SH-SY5Y (cell line): ENCODE results near the gene NAA60.

Experiments
- GATA2 ChIP-seq: IDR thresholded peaks from 2 replicates; pipeline ENCODE4 v1.6.1; 2011; ENCODE audit warnings: mild to moderate bottlenecking, low read depth, low read length
- GATA3 ChIP-seq: IDR thresholded peaks from 2 replicates; pipeline ENCODE4 v1.6.1; 2011; ENCODE audit warnings: low read depth, mild to moderate bottlenecking, low read length, moderate library complexity

Gene NAA60

GRCh38 chr16:3471518-3472176 lies 28.2 kb downstream of the NAA60 start:
- no peak for TF ChIP-seq GATA2
- no peak for TF ChIP-seq GATA3

DNA sequence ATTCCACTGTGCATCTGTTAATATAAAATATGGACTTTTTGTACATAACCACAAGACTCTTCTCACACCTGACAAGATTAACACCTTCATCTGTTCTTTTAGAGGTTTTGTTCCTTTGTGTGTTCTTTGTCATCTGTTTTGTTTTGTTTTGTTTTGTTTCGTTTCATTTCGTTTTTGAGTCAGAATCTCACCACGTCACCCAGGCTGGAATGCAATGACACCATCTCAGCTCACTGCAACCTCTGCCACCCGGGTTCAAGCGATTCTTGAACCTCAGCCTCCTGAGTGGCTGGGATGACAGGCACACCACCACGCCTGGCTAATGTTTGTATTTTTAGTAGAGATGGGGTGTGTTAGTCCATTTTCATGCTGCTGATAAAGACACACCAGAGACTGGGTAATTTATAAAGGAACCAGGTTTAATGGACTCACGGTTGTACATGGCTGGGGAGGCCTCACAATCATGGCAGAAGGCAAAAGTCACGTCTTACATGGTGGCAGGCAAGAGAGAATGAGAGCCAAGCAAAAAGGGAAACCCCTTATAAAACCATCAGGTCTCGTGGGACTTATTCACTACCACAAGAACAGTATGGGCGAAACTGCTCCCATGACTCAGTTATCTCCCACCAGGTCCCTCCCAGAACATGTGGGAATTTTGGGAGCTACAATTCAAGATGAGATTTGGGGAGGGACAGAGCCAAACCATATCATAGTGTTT lies 29.6 kb downstream of the NAA60 start:
- TF ChIP-seq GATA2 (no peak), GATA3 (no peak)

DNA sequence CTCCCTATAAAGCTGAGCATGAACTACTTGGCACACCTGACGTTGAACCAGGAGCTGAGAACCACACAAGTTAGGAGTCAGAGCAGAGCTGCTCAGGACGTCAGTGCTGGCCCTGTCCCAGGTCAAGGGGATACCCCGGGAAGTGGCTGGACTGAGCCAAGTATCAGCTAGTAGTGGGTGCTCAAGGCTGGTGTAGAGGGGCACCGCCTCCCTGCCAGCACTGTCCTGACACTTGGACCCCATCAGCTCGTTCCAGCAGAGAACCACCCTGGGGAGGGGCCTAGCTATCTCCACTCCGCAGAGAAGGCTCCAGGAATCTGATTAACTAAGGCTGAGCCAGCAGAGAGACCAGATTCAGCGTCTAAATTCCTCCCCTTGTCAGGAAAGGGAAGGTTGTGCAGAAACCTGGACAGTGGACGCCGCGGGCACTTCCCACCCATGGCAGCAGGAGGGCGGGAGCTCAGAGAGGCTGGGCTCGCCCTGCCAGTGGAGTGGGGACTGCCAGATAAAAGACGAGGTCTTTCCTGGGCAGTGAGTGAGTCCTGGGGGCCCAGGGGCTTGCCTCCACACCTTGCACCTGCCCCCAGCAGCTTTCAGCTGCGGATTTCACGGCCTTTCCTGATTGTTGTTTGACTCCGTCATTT lies 30.8 kb downstream of the NAA60 start:
- TF ChIP-seq GATA2 = no peak
- no peak for TF ChIP-seq GATA3

DNA sequence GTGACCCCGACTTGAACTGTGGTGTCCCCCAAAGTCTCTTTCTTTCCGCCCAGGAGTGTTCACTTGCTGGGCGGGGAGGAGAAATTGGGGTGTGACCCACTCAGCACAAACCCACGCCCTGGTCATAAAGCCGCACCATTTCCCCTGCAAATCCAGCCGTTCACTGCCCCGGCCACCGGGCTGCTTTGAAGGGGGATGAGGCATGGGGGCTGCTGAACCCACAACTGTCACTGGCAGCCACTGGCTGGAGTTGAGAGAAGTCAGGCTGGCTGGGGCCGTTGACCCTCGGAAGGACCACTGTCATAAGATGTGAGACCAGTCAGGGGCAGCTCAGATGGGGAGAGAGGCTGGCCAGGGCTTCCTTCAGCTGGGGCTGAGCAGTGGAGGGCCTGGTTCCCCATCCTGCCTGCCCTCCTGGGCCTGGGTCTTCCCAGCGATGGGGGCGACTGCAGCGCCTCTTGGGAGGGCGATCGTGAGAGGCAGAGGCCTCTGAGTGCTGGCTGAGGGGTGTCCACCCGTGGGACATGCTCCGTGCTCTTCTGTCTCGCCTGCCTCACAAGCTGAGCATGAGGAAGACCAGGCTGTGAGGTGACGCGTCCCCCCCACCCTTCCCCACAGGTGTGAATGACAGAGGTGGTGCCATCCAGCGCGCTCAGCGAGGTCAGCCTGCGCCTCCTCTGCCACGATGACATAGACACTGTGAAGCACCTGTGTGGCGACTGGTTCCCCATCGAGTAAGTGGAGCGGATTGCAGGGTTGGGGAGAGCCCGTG lies 32.3 kb downstream of the NAA60 start:
- TF ChIP-seq GATA3 (no peak), GATA2 (no peak)

- TF ChIP-seq GATA3 (no peak), GATA2 (no peak)
These were observed 32.9 kb downstream of the NAA60 start for GRCh38 chr16:3476409-3476808.

DNA sequence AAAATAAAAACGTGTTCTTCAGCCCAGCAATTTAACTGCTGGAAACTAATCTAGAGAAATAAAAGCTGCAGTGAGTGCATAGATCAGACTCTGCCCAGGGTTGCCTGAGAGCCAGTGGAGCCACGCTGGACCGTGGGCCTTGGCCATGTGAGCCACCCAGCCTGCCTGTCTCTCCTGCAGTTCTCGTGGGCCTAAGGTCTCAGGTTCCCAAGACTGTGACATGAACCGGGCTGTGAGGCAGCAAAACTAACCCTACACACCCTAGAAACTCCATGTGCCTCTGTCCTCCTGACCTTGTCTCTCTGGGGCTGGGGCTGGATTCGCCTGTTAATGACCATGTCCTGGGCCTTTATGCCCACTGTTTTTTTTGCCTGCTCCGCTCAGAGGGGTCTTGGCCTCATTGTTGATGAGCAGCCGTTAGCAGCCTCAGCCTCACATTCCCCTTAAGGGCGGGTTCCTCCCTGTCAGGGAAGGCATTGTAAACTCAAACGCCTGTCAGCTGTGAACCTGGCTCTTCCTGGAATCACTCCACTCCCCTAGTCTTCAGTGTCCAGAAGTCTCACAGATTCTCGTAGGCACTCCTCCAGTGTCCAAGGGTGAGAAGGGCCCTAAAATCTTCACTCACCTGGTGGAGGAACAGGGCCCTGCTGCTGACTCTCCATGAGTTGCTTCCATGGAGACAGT lies 34.9 kb downstream of the NAA60 start:
- no peak for TF ChIP-seq GATA2
- no peak for TF ChIP-seq GATA3

GRCh38 chr16:3479654-3480216 lies 36.3 kb downstream of the NAA60 start:
- TF ChIP-seq GATA2 (no peak), GATA3 (no peak)

GRCh38 chr16:3480901-3481695 lies 37.6 kb downstream of the NAA60 start:
- no peak for TF ChIP-seq GATA3
- no peak for TF ChIP-seq GATA2

GRCh38 chr16:3481696-3482658 lies 38.5 kb downstream of the NAA60 start:
- TF ChIP-seq GATA3 (no peak), GATA2 (no peak)

- TF ChIP-seq GATA3 (no peak), GATA2 (no peak)
These were observed 39.3 kb downstream of the NAA60 start for GRCh38 chr16:3482659-3483241.
